ENCODE data around the gene CES3.
"Not testable (repeated sequence)": the region's sequence is repeated elsewhere in the genome, so short reads cannot be mapped to it uniquely, and the experiment has no call there.

CES3 gene

DNA sequence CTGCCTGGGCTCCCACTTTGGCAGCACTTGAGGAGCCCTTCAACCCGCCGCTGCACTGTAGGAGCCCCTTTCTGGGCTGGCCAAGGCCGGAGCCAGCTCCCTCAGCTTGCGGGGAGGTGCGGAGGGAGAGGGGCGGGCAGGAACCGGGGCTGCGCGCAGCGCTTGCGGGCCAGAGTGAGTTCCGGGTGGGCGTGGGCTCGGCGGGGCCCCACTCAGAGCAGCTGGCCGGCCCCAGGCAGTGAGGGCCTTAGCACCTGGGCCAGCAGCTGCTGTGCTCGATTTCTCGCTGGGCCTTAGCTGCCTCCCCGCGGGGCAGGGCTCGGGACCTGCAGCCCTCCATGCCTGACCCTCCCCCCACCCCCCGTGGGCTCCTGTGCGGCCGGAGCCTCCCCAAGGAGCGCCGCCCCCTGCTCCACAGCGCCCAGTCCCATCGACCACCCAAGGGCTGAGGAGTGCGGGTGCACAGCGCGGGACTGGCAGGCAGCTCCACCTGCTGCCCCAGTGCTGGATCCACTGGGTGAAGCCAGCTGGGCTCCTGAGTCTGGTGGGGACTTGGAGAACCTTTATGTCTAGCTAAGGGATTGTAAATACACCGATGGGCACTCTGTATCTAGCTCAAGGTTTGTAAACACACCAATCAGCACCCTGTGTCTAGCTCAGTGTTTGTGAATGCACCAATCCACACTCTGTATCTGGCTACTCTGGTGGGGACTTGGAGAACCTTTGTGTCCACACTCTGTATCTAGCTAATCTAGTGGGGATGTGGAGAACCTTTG lies 13.3 kb downstream of the CES3 start:
- not testable (repeated sequence) for FAIRE-seq

DNA sequence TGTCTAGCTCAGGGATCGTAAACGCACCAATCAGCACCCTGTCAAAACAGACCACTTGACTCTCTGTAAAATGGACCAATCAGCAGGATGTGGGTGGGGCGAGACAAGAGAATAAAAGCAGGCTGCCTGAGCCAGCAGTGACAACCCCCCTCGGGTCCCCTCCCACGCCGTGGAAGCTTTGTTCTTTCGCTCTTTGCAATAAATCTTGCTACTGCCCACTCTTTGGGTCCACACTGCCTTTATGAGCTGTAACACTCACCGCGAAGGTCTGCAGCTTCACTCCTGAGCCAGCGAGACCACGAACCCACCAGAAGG lies 13.8 kb downstream of the CES3 start:
- not testable (repeated sequence) for FAIRE-seq

DNA sequence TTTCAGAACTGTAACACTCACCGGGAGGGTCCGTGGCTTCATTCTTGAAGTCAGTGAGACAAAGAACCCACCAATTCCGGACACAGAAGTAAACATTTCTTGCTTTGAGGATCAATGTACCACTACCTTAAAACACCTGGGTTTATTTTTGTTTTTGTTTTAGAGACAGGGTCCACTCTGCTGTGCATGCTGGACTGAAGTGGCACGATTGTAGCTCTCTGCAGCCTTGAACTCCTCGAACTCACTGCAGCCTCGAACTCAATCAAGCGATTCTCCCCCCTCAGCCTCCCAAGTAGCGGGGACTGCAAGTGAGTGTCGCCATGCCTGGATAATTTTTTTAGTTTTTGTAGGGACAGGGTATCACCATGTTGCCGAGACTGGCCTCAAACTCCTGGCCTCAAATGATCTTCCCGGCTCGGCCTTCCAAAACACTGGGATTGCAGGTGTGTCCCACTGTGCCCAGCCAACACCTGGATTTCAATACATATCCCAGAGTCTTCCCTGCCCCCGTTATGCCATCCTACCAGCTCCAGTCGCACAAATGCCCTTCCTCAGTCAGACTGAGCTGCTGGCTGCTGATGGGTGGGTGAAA lies 14.3 kb downstream of the CES3 start:
- no peak for FAIRE-seq

DNA sequence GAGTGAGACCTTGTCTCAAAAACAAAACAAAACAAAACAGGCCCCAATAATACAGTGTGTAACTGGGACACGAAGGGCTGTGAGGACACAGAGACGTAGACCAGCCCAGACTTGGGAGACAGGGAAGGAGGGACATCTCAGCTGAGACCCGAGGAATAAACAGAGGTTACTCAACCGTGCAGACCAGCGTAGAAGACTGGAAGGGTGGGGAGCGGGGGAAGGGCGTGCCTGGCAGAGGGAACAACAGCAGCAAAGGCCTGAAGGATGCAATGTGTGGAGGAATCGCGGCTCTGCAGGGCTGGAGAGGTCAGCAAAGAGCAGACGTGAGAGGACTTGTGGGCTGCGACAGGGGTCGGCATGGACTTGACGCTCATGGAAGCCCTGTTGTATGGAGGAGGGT lies 15.7 kb downstream of the CES3 start:
- no peak for FAIRE-seq

DNA sequence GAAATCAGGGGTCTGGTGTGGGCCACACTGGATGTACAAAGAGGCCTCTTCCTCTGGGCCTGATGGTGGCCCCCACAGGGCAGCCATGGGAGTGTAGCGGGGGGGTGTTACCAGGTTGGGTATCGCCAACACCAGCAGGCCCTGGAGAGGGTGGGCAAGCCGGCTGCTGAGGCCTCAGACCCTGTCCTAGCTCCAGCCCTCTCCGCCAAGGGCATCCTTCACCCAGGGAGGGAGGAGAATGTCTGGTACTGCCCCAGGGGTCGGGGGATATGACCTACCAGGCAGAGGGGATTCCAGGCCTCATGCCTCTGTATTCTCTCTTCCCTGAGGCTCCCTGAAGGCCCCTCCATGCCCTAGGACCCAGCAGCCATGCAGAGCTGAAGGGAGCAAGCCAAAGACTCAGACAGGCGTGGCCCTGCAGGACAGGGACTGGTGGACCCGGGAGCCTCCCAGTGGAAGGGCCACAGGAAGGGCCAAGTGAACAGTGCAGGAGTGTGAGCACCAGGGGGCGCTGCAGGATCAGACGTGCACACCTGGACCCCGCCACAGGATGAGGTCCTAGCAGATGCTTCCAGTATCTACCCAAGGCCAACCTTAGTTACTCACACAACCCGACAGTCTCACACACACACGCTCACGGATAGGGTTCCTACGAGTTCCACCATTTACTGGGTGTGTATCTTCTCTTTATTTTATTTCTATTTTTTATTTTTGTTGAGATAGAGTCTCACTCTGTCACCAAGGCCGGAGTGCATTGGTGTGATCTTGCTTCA lies 16.5 kb downstream of the CES3 start:
- FAIRE-seq, result no peak

DNA sequence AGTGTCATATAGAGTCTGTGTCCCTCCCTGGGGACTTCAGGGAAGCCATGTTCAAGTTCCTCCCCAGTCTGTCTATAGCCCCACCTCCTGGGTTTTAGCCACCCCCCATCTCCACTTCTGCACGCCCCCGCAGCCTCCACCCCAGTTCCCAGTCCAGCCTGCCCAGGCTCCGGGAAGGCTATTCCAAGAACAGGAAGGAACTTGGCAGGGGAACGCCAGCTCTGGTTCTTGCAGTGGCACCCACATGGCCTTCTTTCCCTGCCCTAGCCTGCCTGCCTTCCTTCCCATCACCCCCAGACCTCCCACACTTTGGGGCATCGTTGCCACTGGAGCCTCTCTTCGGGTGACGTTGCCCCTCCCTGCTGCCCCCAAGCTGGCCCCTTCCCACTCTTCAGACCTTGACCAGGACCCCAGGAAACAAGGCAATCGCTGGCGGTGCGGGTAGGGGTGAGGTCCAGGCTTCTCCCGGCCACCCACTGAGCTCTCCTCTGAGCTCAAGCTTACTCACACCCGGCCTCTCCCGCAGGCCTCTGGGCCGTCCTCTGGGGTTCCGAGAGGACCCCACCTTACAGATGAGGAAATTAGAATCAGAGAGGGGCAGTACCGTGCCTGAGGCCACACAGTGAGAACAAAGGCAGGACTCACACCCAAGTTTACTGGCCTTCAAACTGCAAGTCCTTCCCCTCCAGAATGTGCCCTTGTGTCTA lies 18.1 kb downstream of the CES3 start:
- no peak for FAIRE-seq

DNA sequence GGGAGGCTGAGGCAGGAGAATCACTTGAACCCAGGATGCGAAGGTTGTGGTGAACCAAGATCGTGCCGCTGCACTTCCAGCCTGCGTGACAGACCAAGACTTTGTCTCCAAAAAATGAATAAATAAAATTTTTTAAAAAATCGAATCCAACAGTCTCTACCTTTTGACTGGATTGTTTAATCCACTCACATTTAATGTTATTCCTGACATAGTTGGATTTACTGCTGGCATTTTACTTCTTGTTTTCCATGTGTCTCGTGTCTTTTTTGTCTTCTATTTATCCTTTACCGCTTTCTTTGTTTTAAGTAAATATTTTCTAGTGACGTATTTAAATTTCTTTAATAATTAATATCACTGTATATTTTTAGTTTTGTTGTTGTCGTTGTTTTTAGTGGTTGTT lies 22.0 kb downstream of the CES3 start:
- FAIRE-seq, result no peak

DNA sequence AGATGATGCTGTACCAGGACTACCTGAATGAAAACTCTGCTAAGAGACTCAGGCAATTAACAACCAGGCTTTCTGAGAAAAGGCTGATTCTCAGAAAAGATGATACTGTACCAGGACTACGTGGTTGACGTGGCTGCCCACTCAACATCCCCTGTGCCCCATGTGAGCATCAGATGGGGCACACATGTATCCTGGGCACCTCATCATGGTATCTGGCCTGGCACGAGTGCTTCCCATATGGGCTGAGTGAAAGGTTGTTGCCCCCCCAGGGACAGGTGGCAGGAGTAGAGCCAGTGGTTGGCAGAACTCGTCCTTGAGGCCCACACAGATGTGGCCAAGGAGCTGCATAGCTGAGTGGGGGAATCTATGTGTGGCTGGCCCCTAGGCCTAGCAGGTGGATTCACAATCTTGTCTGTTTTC lies 23.8 kb downstream of the CES3 start:
- FAIRE-seq, result no peak

DNA sequence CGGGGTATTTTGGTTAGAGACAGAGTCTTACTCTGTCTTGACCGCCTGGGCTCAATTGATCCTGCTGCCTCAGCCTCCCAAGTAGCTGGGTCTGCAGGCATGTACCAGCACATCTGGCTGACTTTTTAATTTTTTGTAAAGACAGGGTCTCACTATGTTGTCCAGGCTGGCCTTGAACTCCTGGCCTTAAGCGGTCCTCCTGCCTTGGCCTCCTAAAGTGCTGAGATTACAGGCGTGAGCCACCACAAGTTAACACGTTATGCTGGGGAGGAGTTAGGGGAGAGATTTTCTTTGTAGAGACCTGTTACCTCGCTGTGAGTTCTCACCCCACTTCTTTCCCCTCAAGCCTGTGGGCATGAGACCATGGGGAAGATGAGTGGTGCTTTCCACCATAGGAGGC lies 25.5 kb downstream of the CES3 start:
- FAIRE-seq, result no peak

DNA sequence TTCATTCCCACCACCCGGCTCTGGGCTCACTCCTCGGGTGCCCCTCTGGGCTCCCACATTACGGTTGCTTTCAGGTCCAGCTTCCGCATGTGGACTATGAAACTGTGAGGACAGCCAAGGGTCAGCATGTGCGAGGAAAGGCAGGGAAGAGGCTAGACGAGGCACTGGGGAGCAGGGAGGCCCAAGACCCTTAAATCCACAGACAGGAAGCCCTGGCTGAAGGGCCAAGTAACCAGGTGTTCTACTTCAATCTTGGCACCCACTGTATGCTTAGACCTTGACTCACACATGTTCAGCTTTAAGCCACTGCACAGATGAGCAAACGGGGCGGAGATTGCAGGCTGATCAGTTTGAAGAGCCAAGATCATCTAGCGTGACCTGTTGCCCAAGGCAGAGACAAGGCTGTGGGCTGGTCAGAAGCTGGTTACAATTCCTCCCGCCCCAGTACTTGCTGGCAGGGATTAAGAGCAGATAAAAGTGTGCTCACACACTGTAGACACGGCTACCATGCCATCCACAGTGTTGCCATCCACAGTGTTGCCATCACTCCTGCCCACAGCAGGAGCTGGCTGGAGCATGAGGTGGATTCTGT lies 27.2 kb downstream of the CES3 start, which contains the start of gene CES4A:
Gene CES4A (plus strand): TSS at position 393 of the 592 bp plus-strand sequence. CDS start 184 bp downstream, at position 577.
- FAIRE-seq, result no peak

DNA sequence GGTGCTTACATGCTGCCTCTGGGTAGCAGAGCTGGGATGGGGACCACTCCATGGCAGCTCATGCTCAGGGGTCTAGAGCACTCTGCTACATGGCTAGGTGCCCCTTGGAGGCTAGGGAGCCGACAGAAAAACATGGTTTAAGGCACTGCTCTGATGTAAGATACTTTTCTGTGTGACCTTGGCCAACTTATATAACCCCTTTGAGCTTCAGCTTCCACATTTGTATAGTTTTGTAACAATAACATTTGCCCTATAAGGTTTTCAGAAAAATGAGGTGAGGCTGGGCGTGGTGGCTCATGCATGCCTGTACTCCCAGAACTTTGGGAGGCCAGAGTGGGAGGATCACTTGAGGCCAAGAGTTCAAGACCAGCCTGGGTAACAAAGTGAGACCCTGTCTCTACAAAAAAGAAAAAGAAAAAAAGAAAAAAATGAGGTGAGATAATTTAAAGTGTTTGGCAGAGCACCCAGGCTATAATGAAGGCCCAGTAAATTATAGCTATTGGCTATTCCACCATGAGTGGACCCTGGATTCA lies 30.5 kb downstream of the CES3 start:
- FAIRE-seq, result no peak

DNA sequence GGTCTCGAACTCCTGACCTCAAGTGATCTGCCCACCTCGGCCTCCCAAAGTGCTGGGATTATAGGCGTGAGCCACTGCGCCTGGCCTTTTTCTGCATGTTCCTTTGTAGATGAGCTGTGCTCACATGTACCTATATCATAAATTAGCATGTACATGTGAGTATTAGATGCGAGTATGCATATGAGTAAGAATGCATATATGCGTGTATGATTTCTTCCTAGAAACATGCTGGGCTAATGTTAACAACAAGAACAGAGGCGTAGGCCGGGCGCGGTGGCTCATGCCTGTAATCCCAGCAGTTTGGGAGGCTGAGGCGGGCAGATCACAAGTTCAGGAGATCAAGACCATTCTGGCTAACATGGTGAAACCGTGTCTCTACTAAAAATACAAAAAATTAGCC lies 32.5 kb downstream of the CES3 start:
- FAIRE-seq, result not testable (repeated sequence)

DNA sequence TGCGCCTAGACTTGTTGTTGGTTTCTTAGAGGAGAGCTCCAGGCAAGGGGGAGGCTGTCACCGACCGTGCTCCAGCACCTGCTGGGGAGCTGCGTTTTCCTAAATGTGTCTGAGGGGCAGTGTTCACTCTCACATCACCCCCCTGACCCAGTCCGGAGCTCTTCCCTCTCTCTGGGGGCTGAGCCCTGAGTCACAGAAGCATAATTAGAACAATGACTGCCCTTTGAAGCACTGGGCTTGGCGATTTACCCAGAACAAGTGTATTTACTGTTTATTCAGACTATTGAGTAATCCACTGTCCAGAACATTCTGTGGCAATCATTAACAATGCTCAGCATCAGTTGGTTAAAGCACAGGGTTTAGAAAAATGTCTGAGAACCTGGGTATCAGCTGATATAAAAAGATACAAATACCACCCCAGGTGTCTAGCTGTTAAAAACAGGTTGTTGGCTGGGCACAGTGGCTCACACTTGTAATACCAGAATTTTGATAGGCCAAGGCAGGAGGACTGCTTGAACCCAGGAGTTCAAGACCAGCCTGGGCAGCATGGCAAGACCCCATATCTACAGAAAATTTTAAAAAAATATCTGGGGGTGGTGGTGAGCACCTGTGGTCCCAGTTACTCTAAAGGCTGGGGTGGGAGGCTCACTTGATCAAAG lies 35.4 kb downstream of the CES3 start:
- no peak for FAIRE-seq

DNA sequence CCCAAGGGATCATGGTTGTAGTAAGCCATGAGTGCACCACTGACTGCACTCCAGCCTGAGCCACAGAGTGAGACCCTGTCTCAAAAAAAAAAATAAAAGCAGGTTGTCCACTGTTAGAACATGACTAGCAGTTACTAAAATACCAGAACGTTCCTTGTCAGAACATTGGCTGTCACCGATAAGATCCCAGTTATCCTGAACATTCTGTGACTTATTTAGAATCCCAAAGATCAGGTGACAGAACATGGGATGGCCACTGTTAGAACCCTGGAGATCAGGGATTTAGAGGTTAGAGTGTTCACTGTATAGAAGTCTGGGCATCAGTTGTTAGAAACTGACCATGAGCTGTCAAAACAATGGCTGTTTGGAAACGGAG lies 35.9 kb downstream of the CES3 start:
- FAIRE-seq, result no peak

DNA sequence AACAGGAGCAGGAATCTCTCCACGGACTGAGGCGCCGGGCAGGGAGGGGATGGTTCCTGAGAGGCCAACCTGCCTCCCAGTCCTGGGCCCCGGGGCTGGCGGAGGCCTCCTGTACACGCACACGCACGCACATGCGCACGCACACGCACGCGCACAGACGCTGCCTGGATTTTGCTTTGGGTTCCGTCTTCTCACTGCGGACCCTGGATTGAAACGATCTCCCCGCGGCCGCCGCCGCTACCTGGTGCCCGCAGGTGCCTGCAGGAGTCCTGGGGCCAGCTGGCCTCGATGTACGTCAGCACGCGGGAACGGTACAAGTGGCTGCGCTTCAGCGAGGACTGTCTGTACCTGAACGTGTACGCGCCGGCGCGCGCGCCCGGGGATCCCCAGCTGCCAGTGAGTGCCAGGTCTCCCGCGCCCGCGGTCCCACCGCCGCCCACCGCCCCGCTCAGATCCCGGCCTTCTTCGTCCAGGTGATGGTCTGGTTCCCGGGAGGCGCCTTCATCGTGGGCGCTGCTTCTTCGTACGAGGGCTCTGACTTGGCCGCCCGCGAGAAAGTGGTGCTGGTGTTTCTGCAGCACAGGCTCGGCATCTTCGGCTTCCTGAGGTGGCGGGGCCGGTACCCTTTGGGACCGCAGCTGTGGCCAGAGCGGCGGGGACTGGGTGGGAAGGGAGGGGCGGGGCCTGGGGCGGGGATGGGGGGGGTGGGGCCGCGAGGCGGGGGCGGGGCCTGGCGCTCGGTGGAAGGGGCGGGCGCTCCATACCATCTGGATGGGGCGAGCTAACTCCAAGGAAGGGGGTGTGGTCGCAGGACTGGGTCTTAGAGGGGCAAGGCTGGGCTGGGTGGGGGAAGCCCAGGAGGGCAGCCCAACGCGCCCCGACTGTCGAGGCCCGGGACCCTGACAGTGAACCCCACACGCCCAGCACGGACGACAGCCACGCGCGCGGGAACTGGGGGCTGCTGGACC lies 39.6 kb downstream of the CES3 start:
- FAIRE-seq, result no peak

DNA sequence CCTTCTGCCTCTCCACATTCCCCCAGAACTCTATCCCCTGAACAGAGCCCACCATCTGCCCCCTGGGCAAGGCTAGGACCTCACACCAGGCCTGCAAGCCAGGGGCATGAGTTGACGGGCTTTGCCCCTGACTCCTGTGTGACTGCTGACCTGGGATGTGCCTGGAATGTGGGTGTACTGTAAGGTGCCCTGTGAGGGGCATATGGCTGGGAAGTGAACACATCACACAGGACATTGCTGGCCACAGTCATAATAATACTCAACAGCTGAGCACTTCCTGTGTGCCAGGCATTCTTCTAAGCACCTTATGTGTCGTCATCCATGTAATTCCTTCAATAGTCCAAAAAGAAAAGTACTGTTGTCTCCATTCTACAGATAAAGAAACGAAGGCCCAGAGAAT lies 40.7 kb downstream of the CES3 start:
- FAIRE-seq, result no peak

DNA sequence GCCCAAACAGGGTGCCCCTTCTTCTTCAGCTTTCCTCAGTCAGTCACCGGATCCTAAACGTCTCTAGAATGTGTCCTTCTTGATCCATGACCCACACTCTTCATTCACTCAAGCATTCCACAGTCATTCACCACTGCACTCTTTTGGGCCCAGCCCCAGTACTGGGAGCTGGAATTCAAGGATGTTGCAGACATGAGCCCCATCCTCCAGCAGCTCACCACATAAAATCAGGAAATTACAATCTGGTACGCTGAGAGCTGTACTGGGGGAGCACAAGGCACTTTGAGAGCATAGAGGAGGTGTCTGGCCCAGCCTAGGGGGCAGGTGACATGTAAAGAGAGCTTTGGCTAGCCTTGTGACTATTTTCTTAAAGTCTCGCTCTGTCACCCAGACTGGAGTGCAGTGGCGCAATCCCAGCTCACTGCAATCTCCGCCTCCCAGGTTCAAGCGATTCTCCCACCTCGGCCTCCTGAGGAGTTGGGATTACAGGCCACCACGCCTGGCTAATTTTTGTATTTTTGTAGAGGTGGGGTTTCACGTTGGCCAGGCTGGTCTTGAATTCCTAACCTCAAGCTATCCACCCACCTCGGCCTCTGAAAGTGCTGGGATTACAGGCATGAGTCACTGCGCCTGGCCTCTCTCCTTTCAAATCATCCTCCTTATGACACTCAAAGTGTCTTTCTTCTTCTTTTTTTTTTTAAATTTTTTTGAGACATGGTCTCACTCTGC lies 46.0 kb downstream of the CES3 start:
- FAIRE-seq, result no peak

DNA sequence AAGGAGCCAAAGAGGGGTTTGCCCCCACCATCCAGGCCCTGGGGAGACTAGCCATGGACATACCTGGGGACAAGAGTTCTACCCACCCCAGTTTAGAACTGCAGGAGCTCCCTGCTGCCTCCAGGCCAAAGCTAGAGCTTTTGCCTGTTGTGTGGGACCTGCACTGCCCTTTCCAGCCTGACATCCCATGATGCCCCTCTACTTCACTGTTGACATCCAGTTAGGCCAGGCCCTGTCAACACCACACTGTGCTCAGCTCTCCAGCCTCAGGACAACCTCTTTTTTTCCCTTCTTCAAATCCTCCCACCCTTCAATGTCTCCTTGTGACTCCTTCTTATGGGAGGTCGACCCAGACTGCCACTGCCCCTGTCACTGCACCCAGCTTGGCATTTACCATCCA lies 48.1 kb downstream of the CES3 start:
- FAIRE-seq, result no peak

DNA sequence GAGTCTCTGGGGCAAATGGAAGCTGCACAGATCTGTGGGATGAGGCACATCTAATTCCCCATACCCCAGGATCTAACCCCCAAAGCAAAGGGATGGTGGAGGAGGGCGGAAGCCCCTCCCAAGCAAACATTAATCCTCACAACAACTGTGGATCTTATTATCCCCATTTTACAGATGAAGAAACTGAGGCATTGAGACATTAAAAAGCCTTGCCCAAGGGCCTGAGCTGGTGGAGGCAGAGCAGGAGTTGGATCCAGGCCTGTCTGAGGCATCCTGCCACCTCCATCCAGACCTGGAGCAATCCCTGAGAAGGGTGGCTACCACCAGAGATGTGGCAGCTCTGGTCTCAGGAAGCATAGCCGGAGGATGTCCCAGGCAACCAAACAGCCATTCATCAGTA lies 50.2 kb downstream of the CES3 start:
- no peak for FAIRE-seq

DNA sequence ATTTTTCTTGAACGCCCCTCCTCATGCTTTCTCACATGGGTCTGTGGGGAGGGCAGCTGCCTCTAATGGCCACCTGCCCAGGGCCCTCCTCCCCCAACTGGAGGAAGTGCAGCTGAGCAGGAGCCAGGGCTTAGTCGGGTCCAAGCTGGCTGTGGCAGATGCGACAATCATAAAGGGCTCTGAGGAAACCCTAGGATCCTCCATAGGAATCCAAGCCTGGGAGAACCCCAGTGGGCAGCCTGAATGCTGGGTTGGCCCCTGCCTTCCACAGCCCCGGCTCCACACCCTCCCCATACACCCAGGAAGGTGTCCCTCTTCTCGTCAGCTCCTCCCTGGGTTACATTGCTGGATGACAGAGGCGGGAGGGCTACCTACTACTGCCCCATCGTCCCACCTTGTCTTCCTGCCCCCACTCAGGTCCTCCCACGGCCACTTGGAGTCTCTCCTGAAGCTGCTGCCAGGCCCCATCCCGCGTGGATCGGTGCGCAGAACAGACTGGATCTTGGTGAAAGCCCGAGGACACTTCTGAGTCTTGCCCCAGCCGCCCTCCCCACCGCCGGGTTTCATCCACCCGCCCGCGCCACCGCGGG lies 52.3 kb downstream of the CES3 start:
- FAIRE-seq, result no peak

All from TTC549 (cell line).